HepG2 (cell line): ENCODE measurements around the gene SCNM1. TPM values are rescaled to one million over a fixed set of nuclear protein-coding genes. Genes with fewer than 3 reads are reported as not detected.

Source experiments
- CERS6 ChIP-seq: sonication (generic); formaldehyde crosslinking; IDR thresholded peaks from 2 replicates; pipeline ENCODE4 v1.5.0; 2020; ENCODE audit warnings: missing genetic modification reagents
- CHD2 ChIP-seq: IDR thresholded peaks from 2 replicates; pipeline ENCODE4 v1.6.1; 2011; ENCODE audit warnings: low read depth, low read length, improper control_type of control experiment
- FOXK1 ChIP-seq: sonication (generic); formaldehyde crosslinking; IDR thresholded peaks from 2 replicates; pipeline ENCODE4 v1.4.0; 2020; ENCODE audit warnings: low read depth, missing genetic modification reagents, borderline replicate concordance
- GTF2F1 ChIP-seq: fragments of 150-350 bp; IDR thresholded peaks from 2 replicates; pipeline ENCODE4 v1.6.1; 2014; ENCODE audit warnings: low read length
- HDAC1 ChIP-seq: sonication (generic); formaldehyde crosslinking; IDR thresholded peaks from 2 replicates; pipeline ENCODE4 v1.5.1; 2020; ENCODE audit warnings: mild to moderate bottlenecking, missing genetic modification reagents
- KDM6A ChIP-seq: IDR thresholded peaks from 2 replicates; pipeline ENCODE4 v1.6.1; 2016; ENCODE audit warnings: low read depth
- KLF6 ChIP-seq: IDR thresholded peaks from 2 replicates; pipeline ENCODE4 v1.8.0; 2016; ENCODE audit warnings: missing biosample characterization, missing genetic modification reagents
- PRDM10 ChIP-seq: sonication (generic); formaldehyde crosslinking; IDR thresholded peaks from 2 replicates; pipeline ENCODE4 v1.4.0; 2020; ENCODE audit warnings: low read depth, missing genetic modification reagents
- RBM22 ChIP-seq: fragments of 200-400 bp; formaldehyde crosslinking; optimal IDR thresholded peaks from 2 replicates; pipeline ENCODE3; 2017; ENCODE audit warnings: mild to moderate bottlenecking, low read length, moderate library complexity
- TFDP1 ChIP-seq: IDR thresholded peaks from 2 replicates; pipeline ENCODE4 v1.6.1; 2016; ENCODE audit warnings: missing compliant biosample characterization, missing genetic modification reagents, borderline replicate concordance
- TMF1 ChIP-seq: sonication (generic); formaldehyde crosslinking; IDR thresholded peaks from 2 replicates; pipeline ENCODE4 v1.8.1; 2022; ENCODE audit warnings: low read depth, missing genetic modification reagents
- UBTF ChIP-seq: sonication (generic); formaldehyde crosslinking; IDR thresholded peaks from 2 replicates; pipeline ENCODE4 v1.4.0; 2020; ENCODE audit warnings: mild to moderate bottlenecking, missing genetic modification reagents
- ZBTB4 ChIP-seq: sonication (generic); formaldehyde crosslinking; IDR thresholded peaks from 2 replicates; pipeline ENCODE4 v1.4.0; 2020; ENCODE audit warnings: missing genetic modification reagents, mild to moderate bottlenecking, borderline replicate concordance
- ZMYM4 ChIP-seq: sonication (generic); formaldehyde crosslinking; IDR thresholded peaks from 2 replicates; pipeline ENCODE4 v1.8.1; 2023; ENCODE audit warnings: mild to moderate bottlenecking, missing genetic modification reagents
- ZNF362 ChIP-seq: sonication (generic); formaldehyde crosslinking; IDR thresholded peaks from 2 replicates; pipeline ENCODE4 v1.4.0; 2020; ENCODE audit warnings: missing genetic modification reagents, mild to moderate bottlenecking, borderline replicate concordance
- ZNF543 ChIP-seq: sonication (generic); formaldehyde crosslinking; IDR thresholded peaks from 2 replicates; pipeline ENCODE4 v1.4.0; 2020; ENCODE audit warnings: mild to moderate bottlenecking, missing genetic modification reagents
- ZNF577 ChIP-seq: sonication (generic); formaldehyde crosslinking; IDR thresholded peaks from 2 replicates; pipeline ENCODE4 v1.4.0; 2020; ENCODE audit warnings: mild to moderate bottlenecking, low read depth, missing genetic modification reagents, borderline replicate concordance
- polyA plus RNA-seq, 8 experiments: library from polyadenylated mRNA; depleted of rRNA in 3 of 8; stranded (reverse) in 7 of 8; unstranded in 1 of 8; fragments of >200 nt; fragmentation: Illumina TruSeq in 4 of 8; extraction: Trizol in 4 of 8; gene quantifications; 2 replicates each; pipeline versions ENCODE4 v1.2.1 to v1.2.3, GENCODE V29; 2011 to 2016; ENCODE audit warnings: low read depth in 4 of 8, missing spikeins in 1 of 8, mixed read lengths in 1 of 8; ENCODE audit not compliant: insufficient read depth in 1 of 8
- total RNA-seq, 5 experiments: library from RNA; depleted of rRNA; stranded (reverse); fragments of >200 nt; fragmentation: Illumina TruSeq; extraction: Trizol; gene quantifications; 2 replicates each; pipeline ENCODE4 v1.2.3, GENCODE V29; 2016; ENCODE audit warnings: low read depth in 1 of 5

The SCNM1 gene
- total and polyA plus RNA-seq, 2 of the 13 experiments (the other 11 are each of a cell fraction or from before 2014, with no cell fraction given) = 16.3 to 31.5 TPM

- TF ChIP-seq UBTF (CRISPR knock-in tag) (no peak), ZMYM4 (CRISPR knock-in tag) (peak; percentile 18; the same call in 1 of the 2 replicates), KDM6A (CRISPR knock-in tag) (0 out of 2 replicates have a peak, but pooled peaks have one; percentile 40), ZNF543 (no peak), ZNF577 (CRISPR knock-in tag) (no peak), RBM22 (no peak), TMF1 (CRISPR knock-in tag) (no peak), HDAC1 (CRISPR knock-in tag) (0 out of 2 replicates have a peak, but pooled peaks have one; percentile 46), CHD2 (no peak), KLF6 (CRISPR knock-in tag) (no peak), ZNF362 (CRISPR knock-in tag) (0 out of 2 replicates have a peak, but pooled peaks have one; percentile 15), GTF2F1 (no peak), ZBTB4 (CRISPR knock-in tag) (no peak), TFDP1 (no peak), FOXK1 (CRISPR knock-in tag) (peak; percentile 55; the same call in 1 of the 2 replicates), PRDM10 (CRISPR knock-in tag) (no peak), CERS6 (CRISPR knock-in tag) (no peak)
Measured at GRCh38 chr1:151147665-151148064, 18.3 kb upstream of the SCNM1 start (continued).
